Liver (tissue), 9 donors: ENCODE results near the gene MICU1. TPM values are rescaled to one million over a fixed set of nuclear protein-coding genes. Genes with fewer than 3 reads are reported as not detected.

Experiments used
- DNase-seq: peaks from one replicate; pipeline ENCODE4 v3.0.0-alpha.2; 2017; ENCODE audit warnings: low spot score
- H3K27ac ChIP-seq, 2 donors: one replicate each; pipeline ENCODE4 v1.7.0; 2013; ENCODE audit warnings: inconsistent platforms in 2 of 2, low read length in 2 of 2, control low read depth in 1 of 2, low read depth in 1 of 2, mild to moderate bottlenecking in 1 of 2
- H3K27me3 ChIP-seq, 4 donors: one replicate each; pipeline versions ENCODE4 v1.6.1 to v1.7.0; 2013; ENCODE audit warnings: low read length in 3 of 4, inconsistent platforms in 1 of 4, mild to moderate bottlenecking in 1 of 4, moderate library complexity in 1 of 4; ENCODE audit not compliant: control insufficient read depth in 4 of 4, insufficient read depth in 4 of 4
- H3K36me3 ChIP-seq, 4 donors: one replicate each; pipeline versions ENCODE4 v1.6.1 to v1.7.0; 2013; ENCODE audit warnings: low read length in 3 of 4, mild to moderate bottlenecking in 3 of 4, low read depth in 1 of 4, moderate library complexity in 1 of 4; ENCODE audit not compliant: control insufficient read depth in 4 of 4, insufficient read depth in 3 of 4
- H3K4me1 ChIP-seq, 4 donors: one replicate each; pipeline versions ENCODE4 v1.6.1 to v1.7.0; 2013; ENCODE audit warnings: low read length in 3 of 4, mild to moderate bottlenecking in 3 of 4, moderate library complexity in 1 of 4; ENCODE audit not compliant: control insufficient read depth in 4 of 4, insufficient read depth in 4 of 4
- H3K4me3 ChIP-seq, 3 donors: one replicate each; pipeline versions ENCODE4 v1.6.1 to v1.7.0; 2013; ENCODE audit warnings: low read length in 3 of 3, control low read depth in 1 of 3, low read depth in 1 of 3, mild to moderate bottlenecking in 1 of 3
- H3K9ac ChIP-seq, 2 donors: one replicate each; pipeline ENCODE4 v1.7.0; 2013; ENCODE audit warnings: low read length in 2 of 2, mild to moderate bottlenecking in 2 of 2, moderate library complexity in 2 of 2, control low read depth in 1 of 2, low read depth in 1 of 2
- H3K9me3 ChIP-seq, 4 donors: one replicate each; pipeline versions ENCODE4 v1.6.1 to v1.7.0; 2013; ENCODE audit warnings: low read length in 3 of 4; ENCODE audit not compliant: control insufficient read depth in 4 of 4
- EGR1 ChIP-seq, 2 donors: IDR thresholded peaks; 2 replicates each; pipeline ENCODE4 v1.6.1; 2016 to 2018; ENCODE audit warnings: antibody characterized with exemption in 2 of 2, low read depth in 2 of 2
- FOXA1 ChIP-seq: IDR thresholded peaks from 2 replicates; pipeline ENCODE4 v1.6.1; 2016; ENCODE audit warnings: antibody characterized with exemption
- FOXA2 ChIP-seq: IDR thresholded peaks from 2 replicates; pipeline ENCODE4 v1.6.1; 2016; ENCODE audit warnings: antibody characterized with exemption
- GABPA ChIP-seq, 2 donors: IDR thresholded peaks in 1 of 2; conservative IDR thresholded peaks in 1 of 2; 2 replicates each; pipeline ENCODE4 v1.6.1; 2016; ENCODE audit warnings: antibody characterized with exemption in 2 of 2, mild to moderate bottlenecking in 1 of 2, moderate library complexity in 1 of 2
- HNF4A ChIP-seq, 2 donors: conservative IDR thresholded peaks; 2 replicates each; pipeline ENCODE4 v1.6.1; 2016; ENCODE audit warnings: antibody characterized with exemption in 2 of 2, mild to moderate bottlenecking in 2 of 2
- HNF4G ChIP-seq: IDR thresholded peaks from 2 replicates; pipeline ENCODE4 v1.6.1; 2016; ENCODE audit warnings: antibody characterized with exemption
- JUND ChIP-seq, 2 donors: IDR thresholded peaks; 2 replicates each; pipeline ENCODE4 v1.6.1; 2016; ENCODE audit warnings: antibody characterized with exemption in 2 of 2
- NR2F2 ChIP-seq: IDR thresholded peaks from 2 replicates; pipeline ENCODE4 v1.6.1; 2016; ENCODE audit warnings: antibody characterized with exemption
- RXRA ChIP-seq, 2 donors: IDR thresholded peaks; 2 replicates each; pipeline ENCODE4 v1.6.1; 2017 to 2018; ENCODE audit warnings: antibody characterized with exemption in 2 of 2, mild to moderate bottlenecking in 1 of 2
- SP1 ChIP-seq: IDR thresholded peaks from 2 replicates; pipeline ENCODE4 v1.6.1; 2018; ENCODE audit warnings: antibody characterized with exemption, mild to moderate bottlenecking
- TAF1 ChIP-seq: conservative IDR thresholded peaks from 2 replicates; pipeline ENCODE4 v1.6.1; 2016; ENCODE audit warnings: antibody characterized with exemption, mild to moderate bottlenecking
- YY1 ChIP-seq: IDR thresholded peaks from 2 replicates; pipeline ENCODE4 v1.6.1; 2016; ENCODE audit warnings: antibody characterized with exemption, mild to moderate bottlenecking
- WGBS: extraction: QIAGEN DNeasy Blood & Tissue Kit; methylation state at CpG from one replicate; pipeline ENCODE4 v1.1.7; 2013; 5-methylcytosine and 5-hydroxymethylcytosine counted together
- polyA plus RNA-seq, 2 donors: library from polyadenylated mRNA; stranded (reverse) in 1 of 2; unstranded in 1 of 2; fragments of 200-250 nt in 1 of 2; fragments of >200 nt in 1 of 2; fragmentation: Nextera tagmentation in 1 of 2; extraction: Ambion mirVana in 1 of 2; gene quantifications; one replicate each; pipeline versions ENCODE4 v1.2.1 to v1.2.3, GENCODE V29; 2013 to 2015
- total RNA-seq, 2 donors: library from RNA; depleted of rRNA; stranded (reverse); fragments of >200 nt; gene quantifications; one replicate each; pipeline ENCODE4 v1.2.3, GENCODE V29; 2014
- TF ChIP-seq, protein P1 (sequence below): IDR thresholded peaks from 2 replicates; pipeline ENCODE4 v1.6.1; 2016; ENCODE audit warnings: antibody characterized with exemption
- TF ChIP-seq, protein P2 (sequence below): IDR thresholded peaks from 2 replicates; pipeline ENCODE4 v1.6.1; 2016; ENCODE audit warnings: antibody characterized with exemption, mild to moderate bottlenecking
- TF ChIP-seq, protein P3 (sequence below): IDR thresholded peaks from 2 replicates; pipeline ENCODE4 v1.6.1; 2016; ENCODE audit warnings: antibody characterized with exemption
- TF ChIP-seq, protein P4 (sequence below): IDR thresholded peaks from 2 replicates; pipeline ENCODE4 v1.6.1; 2016; ENCODE audit warnings: antibody characterized with exemption
- TF ChIP-seq, protein P5 (sequence below): fragments of 150-350 bp; IDR thresholded peaks from 2 replicates; pipeline ENCODE4 v1.5.1; 2017; ENCODE audit warnings: improper control_type of control experiment, low read depth, low read length; ENCODE audit not compliant: missing input control
- donor health status: healthy.
- donor health status: healthy.
- donor health status: healthy.
- donor health status: healthy.
- donor health status: healthy.

Gene MICU1
- total and polyA plus RNA-seq, 4 donors = 26.4 to 47.4 (median 32.1) TPM

DNA sequence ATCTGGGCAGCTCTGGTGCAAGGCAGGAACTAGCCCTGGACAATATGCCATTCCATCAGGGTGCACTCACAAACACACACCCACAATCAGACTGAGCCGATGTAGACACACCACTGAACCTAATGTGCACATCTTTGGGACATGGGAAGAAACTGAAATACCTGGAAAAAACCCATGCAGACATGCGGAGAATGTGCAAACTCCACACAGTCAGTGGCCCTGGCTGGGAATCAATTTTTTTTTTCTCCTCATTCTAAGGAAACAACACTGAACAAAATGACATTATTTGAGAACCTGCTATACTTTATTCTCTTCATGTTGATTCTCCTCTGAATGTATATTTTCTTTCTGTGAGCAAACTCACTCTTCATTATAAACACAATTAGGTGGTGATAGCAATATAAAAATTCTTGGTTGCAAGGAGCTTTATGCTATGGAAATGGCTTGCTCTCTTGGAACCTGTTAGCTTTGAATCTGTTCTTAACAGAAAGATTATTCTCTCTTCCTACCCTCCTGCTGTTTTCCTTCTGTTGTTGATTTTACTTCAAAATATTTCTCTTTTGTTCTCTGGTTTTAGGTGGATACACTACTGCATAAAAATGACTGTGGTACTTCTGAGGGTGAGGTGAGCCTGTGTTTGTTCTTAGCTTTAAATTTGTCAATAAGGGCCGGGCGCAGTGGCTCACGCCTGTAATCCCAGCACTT lies 33.0 kb upstream of the MICU1 start:
- TF ChIP-seq, protein P1, sequence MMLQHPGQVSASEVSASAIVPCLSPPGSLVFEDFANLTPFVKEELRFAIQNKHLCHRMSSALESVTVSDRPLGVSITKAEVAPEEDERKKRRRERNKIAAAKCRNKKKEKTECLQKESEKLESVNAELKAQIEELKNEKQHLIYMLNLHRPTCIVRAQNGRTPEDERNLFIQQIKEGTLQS = no peak
- TF ChIP-seq YY1 (no peak), EGR1 (IDR thresholded peaks at IDR 0.05; ENCODE audit: low read depth in 2 of 2) (no peak), NR2F2 (no peak), FOXA1 (no peak), GABPA (IDR thresholded peaks at IDR 0.05 in 1 of 2, conservative IDR thresholded peaks at IDR 0.05 in 1 of 2) (no peak), RXRA (IDR thresholded peaks at IDR 0.05) (no peak), HNF4A (conservative IDR thresholded peaks at IDR 0.05) (no peak), FOXA2 (no peak), TAF1 (no peak), SP1 (no peak)
- TF ChIP-seq, protein P2, sequence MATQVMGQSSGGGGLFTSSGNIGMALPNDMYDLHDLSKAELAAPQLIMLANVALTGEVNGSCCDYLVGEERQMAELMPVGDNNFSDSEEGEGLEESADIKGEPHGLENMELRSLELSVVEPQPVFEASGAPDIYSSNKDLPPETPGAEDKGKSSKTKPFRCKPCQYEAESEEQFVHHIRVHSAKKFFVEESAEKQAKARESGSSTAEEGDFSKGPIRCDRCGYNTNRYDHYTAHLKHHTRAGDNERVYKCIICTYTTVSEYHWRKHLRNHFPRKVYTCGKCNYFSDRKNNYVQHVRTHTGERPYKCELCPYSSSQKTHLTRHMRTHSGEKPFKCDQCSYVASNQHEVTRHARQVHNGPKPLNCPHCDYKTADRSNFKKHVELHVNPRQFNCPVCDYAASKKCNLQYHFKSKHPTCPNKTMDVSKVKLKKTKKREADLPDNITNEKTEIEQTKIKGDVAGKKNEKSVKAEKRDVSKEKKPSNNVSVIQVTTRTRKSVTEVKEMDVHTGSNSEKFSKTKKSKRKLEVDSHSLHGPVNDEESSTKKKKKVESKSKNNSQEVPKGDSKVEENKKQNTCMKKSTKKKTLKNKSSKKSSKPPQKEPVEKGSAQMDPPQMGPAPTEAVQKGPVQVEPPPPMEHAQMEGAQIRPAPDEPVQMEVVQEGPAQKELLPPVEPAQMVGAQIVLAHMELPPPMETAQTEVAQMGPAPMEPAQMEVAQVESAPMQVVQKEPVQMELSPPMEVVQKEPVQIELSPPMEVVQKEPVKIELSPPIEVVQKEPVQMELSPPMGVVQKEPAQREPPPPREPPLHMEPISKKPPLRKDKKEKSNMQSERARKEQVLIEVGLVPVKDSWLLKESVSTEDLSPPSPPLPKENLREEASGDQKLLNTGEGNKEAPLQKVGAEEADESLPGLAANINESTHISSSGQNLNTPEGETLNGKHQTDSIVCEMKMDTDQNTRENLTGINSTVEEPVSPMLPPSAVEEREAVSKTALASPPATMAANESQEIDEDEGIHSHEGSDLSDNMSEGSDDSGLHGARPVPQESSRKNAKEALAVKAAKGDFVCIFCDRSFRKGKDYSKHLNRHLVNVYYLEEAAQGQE = no peak
- TF ChIP-seq, protein P3, sequence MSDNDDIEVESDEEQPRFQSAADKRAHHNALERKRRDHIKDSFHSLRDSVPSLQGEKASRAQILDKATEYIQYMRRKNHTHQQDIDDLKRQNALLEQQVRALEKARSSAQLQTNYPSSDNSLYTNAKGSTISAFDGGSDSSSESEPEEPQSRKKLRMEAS = no peak
- TF ChIP-seq, protein P4, sequence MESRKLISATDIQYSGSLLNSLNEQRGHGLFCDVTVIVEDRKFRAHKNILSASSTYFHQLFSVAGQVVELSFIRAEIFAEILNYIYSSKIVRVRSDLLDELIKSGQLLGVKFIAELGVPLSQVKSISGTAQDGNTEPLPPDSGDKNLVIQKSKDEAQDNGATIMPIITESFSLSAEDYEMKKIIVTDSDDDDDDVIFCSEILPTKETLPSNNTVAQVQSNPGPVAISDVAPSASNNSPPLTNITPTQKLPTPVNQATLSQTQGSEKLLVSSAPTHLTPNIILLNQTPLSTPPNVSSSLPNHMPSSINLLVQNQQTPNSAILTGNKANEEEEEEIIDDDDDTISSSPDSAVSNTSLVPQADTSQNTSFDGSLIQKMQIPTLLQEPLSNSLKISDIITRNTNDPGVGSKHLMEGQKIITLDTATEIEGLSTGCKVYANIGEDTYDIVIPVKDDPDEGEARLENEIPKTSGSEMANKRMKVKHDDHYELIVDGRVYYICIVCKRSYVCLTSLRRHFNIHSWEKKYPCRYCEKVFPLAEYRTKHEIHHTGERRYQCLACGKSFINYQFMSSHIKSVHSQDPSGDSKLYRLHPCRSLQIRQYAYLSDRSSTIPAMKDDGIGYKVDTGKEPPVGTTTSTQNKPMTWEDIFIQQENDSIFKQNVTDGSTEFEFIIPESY = no peak
- no peaks in the 10 kb centered on the region for H3K9me3 ChIP-seq
- no peak overlapping the region for H3K4me3 ChIP-seq
- 82% methylated on average over 5 of the region's 5 CpGs for WGBS
- no peaks in the 10 kb centered on the region for H3K4me1 ChIP-seq
- no peaks in the 10 kb centered on the region for H3K27me3 ChIP-seq
- DNase-seq = no peak
- H3K9ac ChIP-seq = no peak overlapping the region
- no peak overlapping the region for H3K27ac ChIP-seq
- H3K36me3 ChIP-seq = no peaks in the 10 kb centered on the region

DNA sequence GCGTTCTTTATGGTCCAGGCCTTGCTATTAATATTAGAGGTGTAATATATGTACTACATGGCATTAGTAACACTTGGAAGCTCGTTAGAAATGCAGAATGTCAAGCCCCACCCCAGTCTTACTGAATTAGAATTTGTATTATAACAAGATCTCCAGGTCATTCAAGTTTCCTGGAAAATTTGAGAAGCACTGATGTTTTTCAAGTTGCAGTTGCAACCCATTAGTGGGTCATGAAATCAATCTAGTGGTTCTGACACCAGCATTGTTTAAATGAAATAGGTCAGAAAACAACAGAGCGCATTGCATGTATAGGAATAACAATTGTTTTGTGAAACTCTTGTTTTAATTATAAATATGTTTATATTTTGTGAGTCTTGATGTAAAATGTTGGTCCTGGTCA lies 28.8 kb upstream of the MICU1 start:
- Histone ChIP-seq H3K4me1 (no peaks in the 10 kb centered on the region), H3K4me3 (no peak overlapping the region), H3K27me3 (no peaks in the 10 kb centered on the region), H3K9me3 (no peaks in the 10 kb centered on the region), H3K36me3 (no peaks in the 10 kb centered on the region), H3K27ac (no peak overlapping the region), H3K9ac (no peak overlapping the region)
- no peak for DNase-seq
- WGBS = 88% methylated on average over 3 of the region's 3 CpGs
- TF ChIP-seq YY1 = no peak
- TF ChIP-seq, protein P2 = no peak
- TF ChIP-seq, protein P3 = no peak
- TF ChIP-seq SP1 = no peak
- TF ChIP-seq HNF4G = no peak
- no peak for TF ChIP-seq FOXA2
- no peak for TF ChIP-seq RXRA (IDR thresholded peaks at IDR 0.05)
- TF ChIP-seq, protein P5, sequence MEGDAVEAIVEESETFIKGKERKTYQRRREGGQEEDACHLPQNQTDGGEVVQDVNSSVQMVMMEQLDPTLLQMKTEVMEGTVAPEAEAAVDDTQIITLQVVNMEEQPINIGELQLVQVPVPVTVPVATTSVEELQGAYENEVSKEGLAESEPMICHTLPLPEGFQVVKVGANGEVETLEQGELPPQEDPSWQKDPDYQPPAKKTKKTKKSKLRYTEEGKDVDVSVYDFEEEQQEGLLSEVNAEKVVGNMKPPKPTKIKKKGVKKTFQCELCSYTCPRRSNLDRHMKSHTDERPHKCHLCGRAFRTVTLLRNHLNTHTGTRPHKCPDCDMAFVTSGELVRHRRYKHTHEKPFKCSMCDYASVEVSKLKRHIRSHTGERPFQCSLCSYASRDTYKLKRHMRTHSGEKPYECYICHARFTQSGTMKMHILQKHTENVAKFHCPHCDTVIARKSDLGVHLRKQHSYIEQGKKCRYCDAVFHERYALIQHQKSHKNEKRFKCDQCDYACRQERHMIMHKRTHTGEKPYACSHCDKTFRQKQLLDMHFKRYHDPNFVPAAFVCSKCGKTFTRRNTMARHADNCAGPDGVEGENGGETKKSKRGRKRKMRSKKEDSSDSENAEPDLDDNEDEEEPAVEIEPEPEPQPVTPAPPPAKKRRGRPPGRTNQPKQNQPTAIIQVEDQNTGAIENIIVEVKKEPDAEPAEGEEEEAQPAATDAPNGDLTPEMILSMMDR = no peak
- no peak for TF ChIP-seq TAF1
- TF ChIP-seq JUND (IDR thresholded peaks at IDR 0.05) = no peak
- TF ChIP-seq EGR1 (IDR thresholded peaks at IDR 0.05; ENCODE audit: low read depth in 2 of 2) = no peak
- TF ChIP-seq, protein P4 = no peak
- TF ChIP-seq NR2F2 = no peak
- no peak for TF ChIP-seq FOXA1
